HL-60 (cell line): ENCODE data around the gene RBM33.

Experiments
- DNase-seq, 2 experiments: peaks; one replicate each; pipeline ENCODE4 v3.0.0-alpha.2; 2010 to 2020; ENCODE audit warnings: low read depth in 1 of 2, low spot score in 1 of 2
- H3K27ac ChIP-seq: fragments of 250-450 bp; sonication (Bioruptor Pico); replicated peaks from 2 replicates; pipeline ENCODE4 v1.5.1; 2020; ENCODE audit warnings: mild to moderate bottlenecking, moderate library complexity
- H3K27me3 ChIP-seq: fragments of 250-450 bp; sonication (Bioruptor Pico); 2 replicates; pipeline ENCODE4 v1.5.1; 2021; ENCODE audit warnings: mild to moderate bottlenecking, moderate library complexity; ENCODE audit not compliant: insufficient read depth, poor library complexity, severe bottlenecking
- H3K4me3 ChIP-seq: replicated peaks from 2 replicates; pipeline ENCODE4 v1.5.1; 2011; ENCODE audit warnings: mild to moderate bottlenecking, control low read depth, low read length; ENCODE audit not compliant: insufficient read depth
- GABPA ChIP-seq: IDR thresholded peaks from 2 replicates; pipeline ENCODE4 v1.6.1; 2012; ENCODE audit warnings: low read depth
- POLR2AphosphoS5 ChIP-seq: IDR thresholded peaks from 2 replicates; pipeline ENCODE4 v1.6.1; 2012; ENCODE audit warnings: low read depth
- SPI1 ChIP-seq: IDR thresholded peaks from 2 replicates; pipeline ENCODE4 v1.6.1; 2012; ENCODE audit warnings: low read depth, mild to moderate bottlenecking, borderline replicate concordance
- TF ChIP-seq, protein P1 (sequence below): IDR thresholded peaks from one replicate; pipeline ENCODE4 v1.5.1; 2011; ENCODE audit warnings: low read length, control low read depth, inconsistent platforms; ENCODE audit not compliant: insufficient read depth
- TF ChIP-seq, protein P2 (sequence below): IDR thresholded peaks from 2 replicates; pipeline ENCODE4 v1.6.1; 2012; ENCODE audit warnings: low read depth; ENCODE audit not compliant: insufficient replicate concordance

RBM33 gene

DNA sequence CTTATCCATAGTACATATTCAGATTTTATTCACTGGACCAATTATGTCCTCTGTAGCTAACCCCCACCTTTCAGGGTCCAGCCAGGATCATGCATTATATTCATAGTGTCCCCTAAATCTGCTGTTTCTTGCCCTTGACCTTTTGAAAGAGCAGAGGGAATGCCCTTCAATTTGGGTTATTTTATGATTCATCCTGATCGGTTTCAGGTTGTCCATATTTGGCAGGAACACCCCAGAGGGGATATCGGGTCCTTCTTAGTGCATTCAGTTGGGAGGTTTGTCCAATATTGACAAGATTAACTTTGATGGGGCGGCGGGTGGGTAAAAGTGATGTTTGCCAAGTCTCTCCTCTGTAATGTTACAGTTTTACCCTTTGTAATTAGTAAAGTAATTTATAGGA, 106.9 kb downstream of the RBM33 start:
- no peak for TF ChIP-seq POLR2AphosphoS5
- TF ChIP-seq, protein P1, sequence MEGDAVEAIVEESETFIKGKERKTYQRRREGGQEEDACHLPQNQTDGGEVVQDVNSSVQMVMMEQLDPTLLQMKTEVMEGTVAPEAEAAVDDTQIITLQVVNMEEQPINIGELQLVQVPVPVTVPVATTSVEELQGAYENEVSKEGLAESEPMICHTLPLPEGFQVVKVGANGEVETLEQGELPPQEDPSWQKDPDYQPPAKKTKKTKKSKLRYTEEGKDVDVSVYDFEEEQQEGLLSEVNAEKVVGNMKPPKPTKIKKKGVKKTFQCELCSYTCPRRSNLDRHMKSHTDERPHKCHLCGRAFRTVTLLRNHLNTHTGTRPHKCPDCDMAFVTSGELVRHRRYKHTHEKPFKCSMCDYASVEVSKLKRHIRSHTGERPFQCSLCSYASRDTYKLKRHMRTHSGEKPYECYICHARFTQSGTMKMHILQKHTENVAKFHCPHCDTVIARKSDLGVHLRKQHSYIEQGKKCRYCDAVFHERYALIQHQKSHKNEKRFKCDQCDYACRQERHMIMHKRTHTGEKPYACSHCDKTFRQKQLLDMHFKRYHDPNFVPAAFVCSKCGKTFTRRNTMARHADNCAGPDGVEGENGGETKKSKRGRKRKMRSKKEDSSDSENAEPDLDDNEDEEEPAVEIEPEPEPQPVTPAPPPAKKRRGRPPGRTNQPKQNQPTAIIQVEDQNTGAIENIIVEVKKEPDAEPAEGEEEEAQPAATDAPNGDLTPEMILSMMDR: no peak
- TF ChIP-seq SPI1: no peak
- TF ChIP-seq, protein P2, sequence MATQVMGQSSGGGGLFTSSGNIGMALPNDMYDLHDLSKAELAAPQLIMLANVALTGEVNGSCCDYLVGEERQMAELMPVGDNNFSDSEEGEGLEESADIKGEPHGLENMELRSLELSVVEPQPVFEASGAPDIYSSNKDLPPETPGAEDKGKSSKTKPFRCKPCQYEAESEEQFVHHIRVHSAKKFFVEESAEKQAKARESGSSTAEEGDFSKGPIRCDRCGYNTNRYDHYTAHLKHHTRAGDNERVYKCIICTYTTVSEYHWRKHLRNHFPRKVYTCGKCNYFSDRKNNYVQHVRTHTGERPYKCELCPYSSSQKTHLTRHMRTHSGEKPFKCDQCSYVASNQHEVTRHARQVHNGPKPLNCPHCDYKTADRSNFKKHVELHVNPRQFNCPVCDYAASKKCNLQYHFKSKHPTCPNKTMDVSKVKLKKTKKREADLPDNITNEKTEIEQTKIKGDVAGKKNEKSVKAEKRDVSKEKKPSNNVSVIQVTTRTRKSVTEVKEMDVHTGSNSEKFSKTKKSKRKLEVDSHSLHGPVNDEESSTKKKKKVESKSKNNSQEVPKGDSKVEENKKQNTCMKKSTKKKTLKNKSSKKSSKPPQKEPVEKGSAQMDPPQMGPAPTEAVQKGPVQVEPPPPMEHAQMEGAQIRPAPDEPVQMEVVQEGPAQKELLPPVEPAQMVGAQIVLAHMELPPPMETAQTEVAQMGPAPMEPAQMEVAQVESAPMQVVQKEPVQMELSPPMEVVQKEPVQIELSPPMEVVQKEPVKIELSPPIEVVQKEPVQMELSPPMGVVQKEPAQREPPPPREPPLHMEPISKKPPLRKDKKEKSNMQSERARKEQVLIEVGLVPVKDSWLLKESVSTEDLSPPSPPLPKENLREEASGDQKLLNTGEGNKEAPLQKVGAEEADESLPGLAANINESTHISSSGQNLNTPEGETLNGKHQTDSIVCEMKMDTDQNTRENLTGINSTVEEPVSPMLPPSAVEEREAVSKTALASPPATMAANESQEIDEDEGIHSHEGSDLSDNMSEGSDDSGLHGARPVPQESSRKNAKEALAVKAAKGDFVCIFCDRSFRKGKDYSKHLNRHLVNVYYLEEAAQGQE: no peak
- TF ChIP-seq GABPA: no peak
- Histone ChIP-seq H3K4me3 (no peak overlapping the region), H3K27ac (no peak overlapping the region), H3K27me3 (no peaks in the 10 kb centered on the region)
- DNase-seq: no peak

DNA sequence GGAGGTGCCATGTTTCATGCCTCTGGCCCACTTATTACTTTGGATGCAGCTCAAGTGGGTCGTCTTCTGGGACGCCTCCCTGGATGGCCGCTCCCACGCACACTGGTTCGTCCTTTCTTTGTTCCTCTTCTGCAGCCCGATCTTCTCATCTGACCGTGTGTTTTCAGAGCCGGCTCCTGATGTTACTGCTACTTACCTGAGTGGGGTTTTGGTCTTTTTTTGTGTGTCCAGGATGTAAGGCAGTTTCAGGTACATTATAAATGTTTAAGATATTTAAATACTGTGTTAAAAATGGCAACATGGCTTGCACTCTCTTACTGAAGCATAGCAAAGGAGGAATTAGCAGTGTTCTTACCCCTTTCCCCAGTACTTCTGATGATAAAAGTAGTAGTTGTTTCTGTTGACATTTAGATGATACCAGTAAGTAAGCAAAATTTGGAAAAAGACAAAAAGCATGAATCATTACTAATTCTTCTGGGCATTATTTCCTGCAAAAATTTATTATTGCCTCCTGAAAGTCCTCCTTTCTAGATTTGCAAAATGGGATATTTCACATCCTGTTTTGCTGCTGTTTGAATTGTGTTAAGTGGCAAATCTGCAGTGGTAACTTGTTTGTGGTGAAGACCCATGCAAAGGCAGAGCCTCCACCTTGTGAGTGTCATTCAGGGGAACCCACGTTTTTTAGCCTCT, 108.4 kb downstream of the RBM33 start:
- no peak overlapping the region for H3K27ac ChIP-seq
- TF ChIP-seq, protein P2: no peak
- TF ChIP-seq SPI1: no peak
- TF ChIP-seq, protein P1: no peak
- TF ChIP-seq GABPA: no peak
- TF ChIP-seq POLR2AphosphoS5: no peak
- H3K27me3 ChIP-seq: no peaks in the 10 kb centered on the region
- no peak for DNase-seq
- H3K4me3 ChIP-seq: no peak overlapping the region

DNA sequence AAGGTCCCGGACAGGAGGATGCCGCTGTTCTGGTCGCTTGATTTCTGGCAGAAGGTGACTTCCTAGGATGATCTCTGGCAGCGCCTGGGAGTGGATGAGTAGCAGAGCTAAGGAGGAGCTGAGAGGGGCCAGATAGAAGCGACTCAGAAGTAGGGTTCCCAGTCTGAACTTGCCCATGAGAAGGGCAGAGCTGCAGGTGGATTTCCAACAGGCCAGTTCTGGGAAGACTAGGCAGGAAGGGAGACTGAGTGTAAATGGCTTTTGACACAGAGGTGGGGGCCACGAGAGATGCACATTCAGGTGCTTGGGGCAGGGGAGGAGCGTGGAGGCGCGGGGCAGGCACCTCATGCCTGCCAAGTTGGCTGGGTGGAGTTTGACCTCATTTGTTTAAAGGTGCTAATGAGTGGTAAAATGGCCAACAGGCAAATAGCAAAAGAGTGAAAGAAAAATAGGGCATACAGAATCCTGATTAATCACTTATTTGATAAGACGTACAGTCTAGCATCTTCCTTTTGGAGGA, 109.0 kb downstream of the RBM33 start:
- TF ChIP-seq, protein P1: no peak
- TF ChIP-seq, protein P2: no peak
- TF ChIP-seq SPI1: no peak
- no peak for TF ChIP-seq GABPA
- no peak for TF ChIP-seq POLR2AphosphoS5
- Histone ChIP-seq H3K27me3 (no peaks in the 10 kb centered on the region), H3K27ac (no peak overlapping the region), H3K4me3 (no peak overlapping the region)
- DNase-seq: no peak
